Muscle of arm (tissue), 12 donors: ENCODE results near the gene FRMD4A. TPM values are rescaled to one million over a fixed set of nuclear protein-coding genes. Genes with fewer than 3 reads are reported as not detected.
"Not testable (repeated sequence)": the region's sequence is repeated elsewhere in the genome, so short reads cannot be mapped to it uniquely, and the experiment has no call there.

Source experiments
- DNase-seq: peaks from one replicate; pipeline ENCODE4 v3.0.0-alpha.2; 2013
- polyA plus RNA-seq, 12 donors: library from polyadenylated mRNA; unstranded; fragments of 120-200 nt; gene quantifications; one replicate each; pipeline ENCODE4 v1.2.1, GENCODE V29; 2013; ENCODE audit not compliant: insufficient read length in 12 of 12

The FRMD4A gene
- polyA plus RNA-seq, 12 donors, result 28.4 to 70.7 (median 37.0) TPM; not detected in 1

GRCh38 chr10:14243221-14243620, 87.5 kb downstream of the FRMD4A start:
- DNase-seq, result no peak

GRCh38 chr10:14241196-14241595, 89.5 kb downstream of the FRMD4A start:
- DNase-seq, result no peak

GRCh38 chr10:14240253-14241189, 90.2 kb downstream of the FRMD4A start:
- no peak for DNase-seq

- not testable (repeated sequence) for DNase-seq
These were observed 92.1 kb downstream of the FRMD4A start for GRCh38 chr10:14238659-14239058.

GRCh38 chr10:14236341-14236740, 94.4 kb downstream of the FRMD4A start:
- DNase-seq, result no peak

- no peak for DNase-seq
These were observed 95.0 kb downstream of the FRMD4A start for GRCh38 chr10:14235566-14236195.

- no peak for DNase-seq
These were observed 97.2 kb downstream of the FRMD4A start for GRCh38 chr10:14233566-14233965.

- DNase-seq, result not testable (repeated sequence)
These were observed 101.9 kb downstream of the FRMD4A start for GRCh38 chr10:14228798-14229197.

GRCh38 chr10:14225379-14225778, 105.3 kb downstream of the FRMD4A start:
- DNase-seq, result no peak

GRCh38 chr10:14220026-14220425, 110.7 kb downstream of the FRMD4A start:
- DNase-seq, result no peak

- DNase-seq, result no peak
These were observed 111.3 kb downstream of the FRMD4A start for GRCh38 chr10:14219411-14219810.

- no peak for DNase-seq
These were observed 115.1 kb downstream of the FRMD4A start for GRCh38 chr10:14215641-14216040.

- DNase-seq, result not testable (repeated sequence)
These were observed 117.0 kb downstream of the FRMD4A start for GRCh38 chr10:14213703-14214102.

- DNase-seq, result no peak
These were observed 119.1 kb downstream of the FRMD4A start for GRCh38 chr10:14211610-14212009.

GRCh38 chr10:14208231-14208630, 122.5 kb downstream of the FRMD4A start:
- no peak for DNase-seq

GRCh38 chr10:14205233-14205632, 125.5 kb downstream of the FRMD4A start:
- DNase-seq, result no peak

GRCh38 chr10:14200698-14201544, 129.8 kb downstream of the FRMD4A start:
- DNase-seq, result no peak

GRCh38 chr10:14199098-14199497, 131.6 kb downstream of the FRMD4A start:
- not testable (repeated sequence) for DNase-seq

- no peak for DNase-seq
These were observed 132.6 kb downstream of the FRMD4A start for GRCh38 chr10:14198078-14198477.

GRCh38 chr10:14196113-14196512, 134.6 kb downstream of the FRMD4A start:
- no peak for DNase-seq

GRCh38 chr10:14195433-14195832, 135.3 kb downstream of the FRMD4A start:
- no peak for DNase-seq

- DNase-seq, result no peak
These were observed 138.0 kb downstream of the FRMD4A start for GRCh38 chr10:14192746-14193145.
